Measurements from ENCODE around the gene REEP3.

REEP3 gene

DNA sequence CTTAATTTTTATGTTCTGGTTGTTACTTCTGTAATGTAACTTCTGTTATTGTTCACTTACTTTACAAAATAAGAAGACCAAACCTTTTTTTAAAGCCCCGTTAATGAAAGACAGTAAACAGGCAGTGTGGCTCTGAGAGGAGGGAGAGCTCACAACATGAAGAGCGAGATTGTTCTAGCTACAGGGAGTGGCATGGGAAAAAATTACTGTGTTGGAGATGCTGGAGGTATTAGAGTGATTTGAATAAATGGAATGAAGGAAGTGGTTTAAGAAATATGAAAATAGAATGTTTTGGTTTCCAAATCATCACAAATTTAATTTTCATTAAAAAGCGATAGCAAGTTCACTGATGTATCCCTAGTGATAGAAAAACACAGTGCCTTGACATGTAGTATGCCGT, 31.8 kb downstream of the REEP3 start:
- no peak overlapping the region for H3K4me3 ChIP-seq (ENCODE audit: low read depth, low read length)
- in situ Hi-C loops (cut with HindIII; ENCODE audit: low sequenced_read_pairs): no loop called here
- peak; percentile 61 for DNase-seq (ENCODE audit: low read depth)
- TF ChIP-seq, protein P1, sequence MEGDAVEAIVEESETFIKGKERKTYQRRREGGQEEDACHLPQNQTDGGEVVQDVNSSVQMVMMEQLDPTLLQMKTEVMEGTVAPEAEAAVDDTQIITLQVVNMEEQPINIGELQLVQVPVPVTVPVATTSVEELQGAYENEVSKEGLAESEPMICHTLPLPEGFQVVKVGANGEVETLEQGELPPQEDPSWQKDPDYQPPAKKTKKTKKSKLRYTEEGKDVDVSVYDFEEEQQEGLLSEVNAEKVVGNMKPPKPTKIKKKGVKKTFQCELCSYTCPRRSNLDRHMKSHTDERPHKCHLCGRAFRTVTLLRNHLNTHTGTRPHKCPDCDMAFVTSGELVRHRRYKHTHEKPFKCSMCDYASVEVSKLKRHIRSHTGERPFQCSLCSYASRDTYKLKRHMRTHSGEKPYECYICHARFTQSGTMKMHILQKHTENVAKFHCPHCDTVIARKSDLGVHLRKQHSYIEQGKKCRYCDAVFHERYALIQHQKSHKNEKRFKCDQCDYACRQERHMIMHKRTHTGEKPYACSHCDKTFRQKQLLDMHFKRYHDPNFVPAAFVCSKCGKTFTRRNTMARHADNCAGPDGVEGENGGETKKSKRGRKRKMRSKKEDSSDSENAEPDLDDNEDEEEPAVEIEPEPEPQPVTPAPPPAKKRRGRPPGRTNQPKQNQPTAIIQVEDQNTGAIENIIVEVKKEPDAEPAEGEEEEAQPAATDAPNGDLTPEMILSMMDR (IDR thresholded peaks at IDR 0.05; ENCODE audit: low read depth, low read length, missing control alignments): no peak

DNA sequence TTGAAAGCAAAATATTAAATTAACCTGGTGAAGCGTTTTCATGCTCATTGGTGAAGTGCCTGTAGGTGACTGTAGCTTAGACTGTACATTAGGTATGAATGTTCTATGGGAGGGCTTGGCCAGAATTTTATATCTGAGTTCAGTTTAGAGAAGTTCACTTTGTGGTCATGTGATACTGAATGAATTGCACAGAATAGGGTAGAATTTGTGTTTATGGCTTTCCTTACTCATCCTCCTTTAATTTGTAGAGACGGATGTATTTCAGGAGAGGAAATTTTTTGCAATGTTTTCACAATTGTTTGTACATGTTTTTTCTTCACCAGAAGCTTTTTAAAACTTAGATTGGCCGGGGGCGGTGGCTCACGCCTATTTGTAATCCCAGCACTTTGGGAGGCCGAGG, 32.3 kb downstream of the REEP3 start:
- no peak overlapping the region for H3K4me3 ChIP-seq (ENCODE audit: low read depth, low read length)
- DNase-seq (ENCODE audit: low read depth): no peak
- TF ChIP-seq, protein P1 (IDR thresholded peaks at IDR 0.05; ENCODE audit: low read depth, low read length, missing control alignments): no peak
- in situ Hi-C loops (cut with HindIII; ENCODE audit: low sequenced_read_pairs): no loop called here

DNA sequence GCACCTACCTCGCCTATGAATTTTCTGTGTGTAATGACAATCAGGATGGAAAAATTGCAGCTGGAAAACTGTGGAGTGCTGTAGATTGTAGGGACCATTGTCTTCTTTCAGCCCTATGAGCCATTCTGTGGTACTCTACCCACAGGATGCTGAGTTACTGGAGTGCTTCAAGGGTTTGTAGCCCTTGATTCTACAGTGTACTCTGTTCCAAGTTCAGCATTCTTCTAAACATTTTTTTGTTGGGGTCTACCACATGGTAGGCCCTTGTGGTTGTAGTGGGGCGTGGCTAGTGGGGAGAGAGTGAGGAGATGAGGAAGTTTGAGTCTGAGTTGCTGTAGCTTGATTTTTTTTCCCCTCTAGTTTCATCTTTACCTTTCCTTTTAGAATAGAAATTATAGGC, 33.5 kb downstream of the REEP3 start:
- no peak overlapping the region for H3K4me3 ChIP-seq (ENCODE audit: low read depth, low read length)
- peak; percentile 96 for DNase-seq (ENCODE audit: low read depth)

DNA sequence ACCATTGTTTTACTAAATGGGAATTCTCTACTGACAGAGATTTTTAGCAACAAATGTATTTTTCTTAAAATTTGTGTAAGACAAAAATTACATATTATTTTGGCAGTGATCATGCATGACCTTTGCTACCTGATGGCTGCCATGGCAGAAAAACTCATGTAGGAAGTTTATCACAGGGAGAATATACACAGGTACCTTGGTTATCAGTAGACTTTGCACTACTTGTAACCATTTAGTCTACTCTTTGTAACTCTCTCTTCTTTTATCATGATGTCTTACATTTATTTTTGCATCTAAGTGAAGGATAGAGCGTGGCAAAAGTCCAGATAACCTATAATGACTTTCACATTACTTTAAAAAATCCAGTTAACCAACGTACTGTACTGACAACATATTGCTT, 34.1 kb downstream of the REEP3 start:
- DNase-seq (ENCODE audit: low read depth): no peak
- no peak overlapping the region for H3K4me3 ChIP-seq (ENCODE audit: low read depth, low read length)
- in situ Hi-C loops (cut with HindIII; ENCODE audit: low sequenced_read_pairs): no loop called here
- TF ChIP-seq, protein P1 (IDR thresholded peaks at IDR 0.05; ENCODE audit: low read depth, low read length, missing control alignments): no peak

More for the DNA sequence above, 33.5 kb downstream of the REEP3 start:
- in situ Hi-C loops (cut with HindIII; ENCODE audit: low sequenced_read_pairs): no loop called here
- TF ChIP-seq, protein P1 (IDR thresholded peaks at IDR 0.05; ENCODE audit: low read depth, low read length, missing control alignments): no peak

DNA sequence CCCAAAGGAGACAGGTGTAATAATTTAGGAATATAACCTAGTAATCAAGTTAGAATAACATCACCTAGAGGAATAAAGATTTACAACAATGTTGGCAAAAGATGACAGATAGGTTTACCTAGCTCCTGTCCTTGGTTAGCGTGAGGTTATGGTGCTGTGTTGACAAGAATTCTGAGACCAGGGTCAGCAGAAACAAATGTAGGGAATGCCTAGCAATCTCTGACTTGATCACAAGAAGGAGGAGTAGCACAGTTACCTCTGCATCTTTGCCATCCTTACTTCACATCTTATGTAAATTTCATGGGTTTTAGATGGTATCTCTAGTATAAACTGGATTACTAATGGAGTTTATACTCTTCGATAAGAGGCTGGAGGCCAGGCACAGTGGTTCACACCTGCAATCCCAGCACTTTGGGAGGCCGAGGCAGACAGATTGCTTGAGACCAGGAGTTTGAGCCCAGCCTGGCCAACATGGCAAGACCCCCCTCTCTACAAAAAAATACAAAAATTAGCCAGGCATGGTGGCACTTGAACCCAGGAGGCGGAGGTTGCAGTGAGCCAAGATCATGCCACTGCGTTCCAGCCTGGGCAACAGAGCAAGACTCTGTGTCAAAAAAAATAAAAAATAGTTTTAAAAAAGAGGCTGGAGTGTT, 37.1 kb downstream of the REEP3 start:
- in situ Hi-C loops (cut with HindIII; ENCODE audit: low sequenced_read_pairs): no loop called here
- TF ChIP-seq, protein P1 (IDR thresholded peaks at IDR 0.05; ENCODE audit: low read depth, low read length, missing control alignments): no peak
- no peak for DNase-seq (ENCODE audit: low read depth)
- H3K4me3 ChIP-seq (ENCODE audit: low read depth, low read length): no peak overlapping the region

DNA sequence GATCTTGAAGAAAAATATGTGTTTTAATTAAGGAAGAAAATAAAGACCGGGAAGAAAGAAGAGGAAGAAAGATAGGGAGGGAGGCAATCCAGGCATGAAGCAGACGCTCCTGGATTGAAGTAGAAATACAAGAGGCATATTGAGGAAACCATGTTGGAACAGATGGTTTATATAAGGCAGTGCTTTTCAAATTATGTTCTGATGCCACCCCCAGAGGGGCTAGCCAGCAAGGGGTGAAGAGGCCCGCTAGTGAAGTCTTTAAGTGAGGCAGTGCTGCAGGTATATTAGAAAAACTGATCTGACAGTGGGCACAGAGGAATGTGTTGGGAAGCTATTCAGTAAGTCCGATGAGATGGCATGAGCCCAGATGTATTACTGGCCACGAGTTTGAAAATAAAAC, 40.1 kb downstream of the REEP3 start:
- no peak for DNase-seq (ENCODE audit: low read depth)
- no peak overlapping the region for H3K4me3 ChIP-seq (ENCODE audit: low read depth, low read length)
- in situ Hi-C loops (cut with HindIII; ENCODE audit: low sequenced_read_pairs): no loop called here
- TF ChIP-seq, protein P1 (IDR thresholded peaks at IDR 0.05; ENCODE audit: low read depth, low read length, missing control alignments): no peak

Measured in astrocyte of the cerebellum (primary cell).